Colonic mucosa (tissue), 4 donors: ENCODE measurements around the gene BTG1. TPM values are rescaled to one million over a fixed set of nuclear protein-coding genes. Genes with fewer than 3 reads are reported as not detected.

Experiments
- DNase-seq: peaks from one replicate; pipeline ENCODE4 v3.0.0-alpha.2; 2020
- H3K27ac ChIP-seq: fragments of 200-600 bp; one replicate; pipeline ENCODE4 v1.8.0; 2021
- H3K27me3 ChIP-seq: fragments of 200-600 bp; one replicate; pipeline ENCODE4 v1.8.0; 2021
- H3K36me3 ChIP-seq: fragments of 200-600 bp; one replicate; pipeline ENCODE4 v1.8.0; 2021
- H3K4me1 ChIP-seq: fragments of 200-600 bp; one replicate; pipeline ENCODE4 v1.8.0; 2021; ENCODE audit warnings: mild to moderate bottlenecking
- H3K4me3 ChIP-seq: fragments of 200-600 bp; one replicate; pipeline ENCODE4 v1.8.0; 2021
- H3K9ac ChIP-seq, 2 donors: one replicate each; pipeline ENCODE4 v1.7.0; 2013; ENCODE audit warnings: control low read depth in 2 of 2, low read depth in 2 of 2, low read length in 2 of 2
- H3K9me3 ChIP-seq: fragments of 200-600 bp; one replicate; pipeline ENCODE4 v1.8.0; 2021
- CTCF ChIP-seq: fragments of 200-600 bp; IDR thresholded peaks from one replicate; pipeline ENCODE4 v1.8.0; 2022; ENCODE audit warnings: antibody characterized with exemption, mild to moderate bottlenecking
- intact Hi-C: fragments of 100-400 bp; cut with DNase I; formaldehyde crosslinking; loops from one replicate; pipeline ENCODE4 v1.14.1; 2022
- total RNA-seq, 2 donors: library from RNA; stranded (reverse); fragmentation: NEBNext Ultra II Directional in 1 of 2; extraction: Animal tissue kit (Norgen Biotek cat#: 25700) in 1 of 2; gene quantifications; one replicate each; pipeline ENCODE4 v1.2.1, GENCODE V29; 2021
- donor health status: healthy.
- donor health status: DM: no; HTN: no; CAD: no.
- donor health status: DM: no; HTN: no; CAD: no.

Gene BTG1
- total RNA-seq, 2 donors from 2014 or later, result 87.1 to 152 TPM

GRCh38 chr12:92141591-92142121 is 4.0 kb downstream of the BTG1 start:
- Histone ChIP-seq H3K4me1 (peaks cover 10% of the 10 kb centered on the region), H3K4me3 (peak overlapping the region; percentile 82), H3K9ac (peak overlapping the region; percentile 48 to 99), H3K36me3 (no peaks in the 10 kb centered on the region), H3K27ac (peak overlapping the region; percentile 99), H3K27me3 (no peaks in the 10 kb centered on the region), H3K9me3 (no peaks in the 10 kb centered on the region)
- no peak for DNase-seq
- intact Hi-C loops, result loop anchor here (5.0 kb wide), 2 partner anchors 69 to 329 kb away; no protein-coding TSS in a partner anchor
- TF ChIP-seq CTCF, result no peak

GRCh38 chr12:92140896-92141536 is 4.6 kb downstream of the BTG1 start:
- Histone ChIP-seq H3K9me3 (no peaks in the 10 kb centered on the region), H3K36me3 (no peaks in the 10 kb centered on the region), H3K4me3 (peak overlapping the region; percentile 82), H3K27me3 (no peaks in the 10 kb centered on the region), H3K4me1 (peaks cover 16% of the 10 kb centered on the region), H3K9ac (peak overlapping the region in 1 of 2 donors; percentile 99), H3K27ac (peak overlapping the region; percentile 99)
- no peak for TF ChIP-seq CTCF
- no peak for DNase-seq
- intact Hi-C loops, result loop anchor here (5.0 kb wide), 2 partner anchors 69 to 329 kb away; no protein-coding TSS in a partner anchor

GRCh38 chr12:92140156-92140555 is 5.5 kb downstream of the BTG1 start:
- H3K9me3 ChIP-seq, result no peaks in the 10 kb centered on the region
- TF ChIP-seq CTCF, result no peak
- DNase-seq, result no peak
- H3K9ac ChIP-seq, result peak overlapping the region; percentile 40 to 99
- no peaks in the 10 kb centered on the region for H3K27me3 ChIP-seq
- peak overlapping the region; percentile 99 for H3K27ac ChIP-seq
- peak overlapping the region; percentile 82 for H3K4me3 ChIP-seq
- intact Hi-C loops, result loop anchor here (5.0 kb wide), 2 partner anchors 68 to 328 kb away; no protein-coding TSS in a partner anchor
- H3K36me3 ChIP-seq, result no peaks in the 10 kb centered on the region
- peaks cover 17% of the 10 kb centered on the region for H3K4me1 ChIP-seq

- no peak for DNase-seq
- no peak for TF ChIP-seq CTCF
- H3K36me3 ChIP-seq, result no peaks in the 10 kb centered on the region
- no peaks in the 10 kb centered on the region for H3K27me3 ChIP-seq
- intact Hi-C loops, result loop anchor here (5.0 kb wide), 2 partner anchors 67 to 327 kb away; no protein-coding TSS in a partner anchor
- H3K9ac ChIP-seq, result peak overlapping the region; percentile 24 to 99
- H3K4me3 ChIP-seq, result peak overlapping the region; percentile 82
- no peaks in the 10 kb centered on the region for H3K9me3 ChIP-seq
- peak overlapping the region; percentile 99 for H3K27ac ChIP-seq
- H3K4me1 ChIP-seq, result peaks cover 17% of the 10 kb centered on the region
These were observed 6.0 kb downstream of the BTG1 start for GRCh38 chr12:92139634-92140150.

- Histone ChIP-seq H3K36me3 (no peaks in the 10 kb centered on the region), H3K9ac (no peak overlapping the region), H3K27ac (peak overlapping the region; percentile 68), H3K27me3 (no peaks in the 10 kb centered on the region), H3K4me3 (no peak overlapping the region), H3K4me1 (peaks cover 20% of the 10 kb centered on the region), H3K9me3 (no peaks in the 10 kb centered on the region)
- intact Hi-C loops, result no loop called here
- DNase-seq, result no peak
- TF ChIP-seq CTCF, result no peak
These were observed 7.0 kb downstream of the BTG1 start for GRCh38 chr12:92138626-92139025.
